ENCODE data around the gene TMPRSS4.
A peak's percentile ranks its signal among the peaks of the same experiment; 100 is the strongest.

Gene TMPRSS4

GRCh38 chr11:118114266-118114665 lies 37.4 kb downstream of the TMPRSS4 start:
- ATAC-seq (replicated peaks) (no peak), DNase-seq (no peak)
- Mint-ChIP-seq H3K27ac (no peak overlapping the region), H3K4me3 (no peak overlapping the region), H3K4me1 (peaks cover 10 to 31% of the 10 kb centered on the region in 2 donors), H3K27me3 (peaks cover 30 to 35% of the 10 kb centered on the region in 2 donors), H3K9me3 (no peaks in the 10 kb centered on the region), H3K36me3 (no peaks in the 10 kb centered on the region)

GRCh38 chr11:118115048-118115447 lies 38.2 kb downstream of the TMPRSS4 start:
- DNase-seq (no peak), ATAC-seq (replicated peaks) (no peak)
- Mint-ChIP-seq H3K4me1 (peaks cover 10 to 31% of the 10 kb centered on the region in 2 donors), H3K4me3 (no peak overlapping the region), H3K27me3 (peaks cover 30 to 35% of the 10 kb centered on the region in 2 donors), H3K9me3 (no peaks in the 10 kb centered on the region), H3K27ac (no peak overlapping the region), H3K36me3 (no peaks in the 10 kb centered on the region)

- no peaks in the 10 kb centered on the region for H3K36me3 Mint-ChIP-seq
- DNase-seq: no peak
- peaks cover 0 to 1% of the 10 kb centered on the region in 2 donors for H3K9me3 Mint-ChIP-seq
- peak; percentile 88 to 90 for ATAC-seq (replicated peaks)
- H3K27ac Mint-ChIP-seq: no peak overlapping the region
- peaks cover 14 to 21% of the 10 kb centered on the region in 2 donors for H3K27me3 Mint-ChIP-seq
- H3K4me1 Mint-ChIP-seq: peaks cover 10 to 31% of the 10 kb centered on the region in 2 donors
- H3K4me3 Mint-ChIP-seq: peak overlapping the region in 1 of 2 donors; percentile 35
Measured at GRCh38 chr11:118117790-118118601, 41.1 kb downstream of the TMPRSS4 start.

DNA sequence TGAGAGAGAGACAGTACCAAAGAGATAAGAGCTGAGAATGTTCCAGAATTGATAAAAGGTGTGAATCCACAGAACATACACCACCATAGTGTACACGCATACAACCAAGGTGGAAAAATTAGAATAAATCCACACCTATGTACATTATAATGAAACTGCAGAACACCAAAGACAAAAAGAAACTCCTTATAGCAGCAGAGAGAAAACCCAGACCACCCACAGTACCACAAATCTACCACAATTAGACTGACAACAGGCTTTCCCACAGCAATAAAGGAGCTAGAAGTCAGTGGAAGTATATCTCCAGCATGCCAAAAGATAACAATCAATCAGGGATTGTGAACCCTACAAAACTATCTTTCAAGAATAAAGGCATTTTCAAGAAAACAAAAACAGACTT lies 43.9 kb downstream of the TMPRSS4 start:
- no peak overlapping the region for H3K4me3 Mint-ChIP-seq
- peaks cover 0 to 11% of the 10 kb centered on the region in 2 donors for H3K27me3 Mint-ChIP-seq
- H3K27ac Mint-ChIP-seq: no peak overlapping the region
- DNase-seq (no peak), ATAC-seq (replicated peaks) (no peak)
- peaks cover 10 to 26% of the 10 kb centered on the region in 2 donors for H3K4me1 Mint-ChIP-seq
- peaks cover 0 to 1% of the 10 kb centered on the region in 2 donors for H3K9me3 Mint-ChIP-seq
- H3K36me3 Mint-ChIP-seq: no peaks in the 10 kb centered on the region

- Mint-ChIP-seq H3K27ac (no peak overlapping the region), H3K4me3 (no peak overlapping the region), H3K36me3 (no peaks in the 10 kb centered on the region), H3K27me3 (peaks cover 14 to 16% of the 10 kb centered on the region in 2 donors), H3K4me1 (peaks cover 0 to 2% of the 10 kb centered on the region in 2 donors), H3K9me3 (peaks cover 0 to 1% of the 10 kb centered on the region in 2 donors)
- DNase-seq: no peak
- no peak for ATAC-seq (replicated peaks)
Measured at GRCh38 chr11:118124929-118125535, 48.2 kb downstream of the TMPRSS4 start.

DNA sequence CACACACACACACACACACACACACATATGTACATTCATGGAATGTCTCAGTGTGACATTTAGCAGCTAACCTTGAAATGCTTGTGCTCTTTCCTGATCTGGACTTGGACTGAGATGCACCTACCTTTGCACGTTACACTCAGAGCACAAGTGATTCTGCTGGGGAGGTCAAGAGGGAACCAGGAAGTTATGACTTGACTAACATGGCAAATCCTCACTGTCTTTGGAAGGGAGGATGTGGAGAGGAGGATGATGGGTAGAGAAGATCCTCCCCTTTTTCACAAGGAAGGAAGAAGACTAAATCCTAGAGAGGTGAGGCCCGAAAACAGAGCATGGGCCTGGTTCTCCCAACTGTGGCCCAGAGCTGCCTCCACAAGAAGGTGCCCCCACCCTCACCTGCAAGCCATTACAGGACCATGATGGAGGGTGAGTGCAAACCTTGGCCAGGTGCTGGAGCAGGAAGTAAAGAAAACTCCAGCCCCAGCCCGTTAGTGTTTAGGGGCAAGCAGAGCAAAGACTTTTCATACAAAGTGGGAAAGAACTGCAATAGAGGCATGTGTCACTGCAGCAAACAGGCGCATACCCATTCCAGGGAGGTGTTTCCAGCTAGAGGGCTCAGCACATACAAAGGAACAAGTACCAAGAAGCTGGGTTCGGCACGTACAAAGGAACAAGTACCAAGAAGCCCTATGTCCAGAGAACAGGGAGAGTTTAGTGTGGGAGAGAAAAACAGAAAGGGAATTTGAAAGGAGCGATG lies 49.4 kb downstream of the TMPRSS4 start:
- DNase-seq (peak; percentile 39), ATAC-seq (replicated peaks) (peak; percentile 79 to 85)
- H3K27ac Mint-ChIP-seq: peak overlapping the region; percentile 90
- no peaks in the 10 kb centered on the region for H3K9me3 Mint-ChIP-seq
- peaks cover 16 to 22% of the 10 kb centered on the region in 2 donors for H3K27me3 Mint-ChIP-seq
- no peak overlapping the region for H3K4me3 Mint-ChIP-seq
- H3K36me3 Mint-ChIP-seq: no peaks in the 10 kb centered on the region
- H3K4me1 Mint-ChIP-seq: peaks cover 0 to 2% of the 10 kb centered on the region in 2 donors

GRCh38 chr11:118128310-118128709 lies 51.4 kb downstream of the TMPRSS4 start:
- peaks cover 0 to 2% of the 10 kb centered on the region in 2 donors for H3K4me1 Mint-ChIP-seq
- no peak overlapping the region for H3K27ac Mint-ChIP-seq
- no peaks in the 10 kb centered on the region for H3K9me3 Mint-ChIP-seq
- no peak overlapping the region for H3K4me3 Mint-ChIP-seq
- no peaks in the 10 kb centered on the region for H3K36me3 Mint-ChIP-seq
- no peak for ATAC-seq (replicated peaks)
- peaks cover 16 to 24% of the 10 kb centered on the region in 2 donors for H3K27me3 Mint-ChIP-seq
- no peak for DNase-seq

DNA sequence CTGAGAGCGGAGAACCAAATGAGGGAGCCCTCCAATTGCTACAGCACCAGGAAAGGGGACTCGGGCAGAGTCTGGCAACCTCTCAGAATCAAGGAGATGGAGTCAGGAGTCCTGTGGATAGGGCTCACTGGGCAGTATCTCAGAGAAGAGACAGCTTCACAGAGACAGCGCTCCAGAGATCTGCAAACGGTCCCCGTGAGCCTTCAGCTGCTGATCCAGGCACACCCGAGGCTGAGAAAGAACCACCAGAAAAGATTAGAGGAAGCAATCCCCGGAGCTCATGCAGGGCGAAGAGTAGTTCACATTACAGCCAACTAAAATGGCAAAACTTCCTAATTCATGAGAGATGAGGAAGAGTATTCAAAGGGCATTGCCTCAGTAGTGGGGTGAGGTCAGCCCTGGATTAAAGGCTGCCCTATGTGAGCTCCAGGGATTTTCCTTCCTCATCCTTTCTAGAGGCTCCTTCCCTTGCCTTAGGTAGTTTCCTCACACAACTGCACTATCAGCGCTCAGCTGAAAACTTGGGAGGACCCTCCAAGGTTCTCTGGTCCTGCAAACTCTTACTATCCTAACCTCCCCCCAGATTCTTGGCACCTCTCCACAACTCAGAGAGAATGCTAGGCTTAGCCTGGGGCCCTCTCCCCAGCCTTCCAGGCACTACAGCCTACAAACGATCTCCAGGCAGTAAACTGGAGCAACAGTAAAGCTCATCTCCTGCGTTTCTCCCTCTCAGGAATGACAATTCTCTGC lies 52.0 kb downstream of the TMPRSS4 start:
- ATAC-seq (replicated peaks) (no peak), DNase-seq (no peak)
- Mint-ChIP-seq H3K36me3 (no peaks in the 10 kb centered on the region), H3K4me1 (peaks cover 0 to 2% of the 10 kb centered on the region in 2 donors), H3K27ac (no peak overlapping the region), H3K9me3 (no peaks in the 10 kb centered on the region), H3K4me3 (no peak overlapping the region), H3K27me3 (peaks cover 19 to 26% of the 10 kb centered on the region in 2 donors)

GRCh38 chr11:118129471-118130172 lies 52.7 kb downstream of the TMPRSS4 start:
- H3K27ac Mint-ChIP-seq: no peak overlapping the region
- DNase-seq (no peak), ATAC-seq (replicated peaks) (no peak)
- H3K9me3 Mint-ChIP-seq: no peaks in the 10 kb centered on the region
- no peaks in the 10 kb centered on the region for H3K36me3 Mint-ChIP-seq
- H3K4me3 Mint-ChIP-seq: no peak overlapping the region
- peaks cover 24 to 32% of the 10 kb centered on the region in 2 donors for H3K27me3 Mint-ChIP-seq
- H3K4me1 Mint-ChIP-seq: peaks cover 0 to 2% of the 10 kb centered on the region in 2 donors

- H3K9me3 Mint-ChIP-seq: no peaks in the 10 kb centered on the region
- no peaks in the 10 kb centered on the region for H3K4me1 Mint-ChIP-seq
- H3K27ac Mint-ChIP-seq: no peak overlapping the region
- H3K4me3 Mint-ChIP-seq: no peak overlapping the region
- ATAC-seq (replicated peaks) (no peak), DNase-seq (no peak)
- H3K36me3 Mint-ChIP-seq: no peaks in the 10 kb centered on the region
- H3K27me3 Mint-ChIP-seq: peaks cover 30 to 49% of the 10 kb centered on the region in 2 donors
Measured at GRCh38 chr11:118132385-118133151, 55.7 kb downstream of the TMPRSS4 start.

- Mint-ChIP-seq H3K9me3 (no peaks in the 10 kb centered on the region), H3K27me3 (peaks cover 34 to 56% of the 10 kb centered on the region in 2 donors), H3K36me3 (no peaks in the 10 kb centered on the region), H3K4me3 (no peak overlapping the region), H3K27ac (no peak overlapping the region), H3K4me1 (no peaks in the 10 kb centered on the region)
- DNase-seq: no peak
- ATAC-seq (replicated peaks): no peak
Measured at GRCh38 chr11:118133816-118134215, 56.9 kb downstream of the TMPRSS4 start.

DNA sequence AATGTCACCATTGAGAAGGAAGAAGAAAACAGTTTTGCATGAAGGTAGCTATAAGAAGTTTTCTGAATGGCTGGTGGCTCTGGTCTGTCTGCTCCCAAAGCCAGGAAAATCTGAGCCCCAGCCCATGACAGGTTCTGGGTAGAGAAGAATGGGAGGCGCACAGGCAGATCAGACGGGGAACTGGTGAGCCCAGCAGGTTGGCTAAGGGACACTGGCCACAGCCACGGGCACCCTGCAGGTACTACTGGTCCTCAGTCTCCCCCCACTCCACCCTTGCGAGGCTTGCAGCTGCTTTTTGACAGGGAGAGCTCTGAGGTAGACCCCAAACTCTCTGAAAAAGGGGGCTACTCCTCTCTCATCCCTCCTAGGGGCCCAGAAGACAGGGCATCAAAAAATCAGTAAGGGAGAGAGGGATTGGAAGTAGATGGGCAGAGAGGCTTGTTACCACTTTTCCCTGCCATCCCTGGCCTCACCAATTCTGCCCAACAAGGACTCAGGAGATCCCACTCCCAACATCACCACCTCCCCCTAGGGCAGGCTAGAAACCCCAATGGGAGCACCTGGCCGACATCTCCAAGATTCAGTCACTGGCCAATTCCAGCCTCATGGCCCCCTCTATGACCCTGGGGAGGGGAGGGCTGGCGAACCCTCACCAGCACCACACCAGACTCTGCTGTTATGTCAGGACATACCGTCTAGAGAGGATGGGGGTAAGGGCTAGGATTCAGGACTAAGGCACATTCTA lies 58.3 kb downstream of the TMPRSS4 start:
- Mint-ChIP-seq H3K4me1 (no peaks in the 10 kb centered on the region), H3K4me3 (no peak overlapping the region), H3K36me3 (no peaks in the 10 kb centered on the region), H3K9me3 (no peaks in the 10 kb centered on the region), H3K27me3 (peaks cover 34 to 54% of the 10 kb centered on the region in 2 donors), H3K27ac (no peak overlapping the region)
- ATAC-seq (replicated peaks) (no peak), DNase-seq (no peak)
